Vagina (tissue), 2 donors: ENCODE measurements around the gene MLNR.

Source experiments
- CTCF ChIP-seq, 3 experiments: fragments of 450-650 bp in 2 of 3; fragments of 200-600 bp in 1 of 3; sonication (generic) in 1 of 3; IDR thresholded peaks; one replicate each; pipeline ENCODE4 v1.5.1; 2017 to 2019; ENCODE audit warnings: antibody characterized with exemption in 3 of 3, mild to moderate bottlenecking in 2 of 3, moderate library complexity in 2 of 3
- POLR2A ChIP-seq, 2 donors: fragments of 450-650 bp; IDR thresholded peaks; one replicate each; pipeline ENCODE4 v1.6.1; 2017; ENCODE audit warnings: antibody characterized with exemption in 2 of 2, mild to moderate bottlenecking in 2 of 2, moderate library complexity in 2 of 2
- POLR2AphosphoS5 ChIP-seq, 2 donors: sonication (generic); formaldehyde crosslinking; IDR thresholded peaks; one replicate each; pipeline ENCODE4 v1.9.0; 2017; ENCODE audit warnings: antibody characterized with exemption in 2 of 2, mild to moderate bottlenecking in 2 of 2, low read depth in 1 of 2; ENCODE audit not compliant: insufficient read depth in 1 of 2

GRCh38 chr13:49240017-49240416 is 19.9 kb downstream of the MLNR start:
- TF ChIP-seq CTCF (IDR thresholded peaks at IDR 0.05) (no peak), POLR2A (IDR thresholded peaks at IDR 0.05) (no peak), POLR2AphosphoS5 (IDR thresholded peaks at IDR 0.05; ENCODE audit: insufficient read depth in 1 of 2, low read depth in 1 of 2) (no peak)
